ENCODE measurements around the gene SPTBN4.
"Not testable (repeated sequence)": the region's sequence is repeated elsewhere in the genome, so short reads cannot be mapped to it uniquely, and the experiment has no call there.

Gene SPTBN4

DNA sequence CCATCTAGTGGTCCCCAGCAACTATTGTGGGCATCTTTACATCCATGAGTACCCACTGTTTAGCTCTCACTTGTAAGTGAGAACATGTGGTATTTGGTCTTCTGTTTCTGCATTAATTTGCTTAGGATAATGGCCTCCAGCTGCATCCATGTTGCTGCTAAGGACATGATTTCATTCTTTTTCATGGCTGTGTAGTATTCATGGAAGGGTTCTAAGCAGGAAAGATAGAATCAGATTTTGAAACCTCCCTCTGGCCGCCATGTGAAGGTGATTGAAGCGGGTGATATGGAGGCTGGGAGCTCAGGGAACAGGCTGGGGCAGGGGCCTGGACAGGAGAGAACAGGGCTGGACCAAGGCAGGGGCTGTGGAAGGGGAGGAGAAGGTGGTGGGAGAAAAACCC lies 154.5 kb downstream of the SPTBN4 start:
- DNase-seq (ENCODE audit: low read depth) = no peak

GRCh38 chr19:40621966-40622772 lies 155.4 kb downstream of the SPTBN4 start:
- DNase-seq (ENCODE audit: low read depth) = no peak

DNA sequence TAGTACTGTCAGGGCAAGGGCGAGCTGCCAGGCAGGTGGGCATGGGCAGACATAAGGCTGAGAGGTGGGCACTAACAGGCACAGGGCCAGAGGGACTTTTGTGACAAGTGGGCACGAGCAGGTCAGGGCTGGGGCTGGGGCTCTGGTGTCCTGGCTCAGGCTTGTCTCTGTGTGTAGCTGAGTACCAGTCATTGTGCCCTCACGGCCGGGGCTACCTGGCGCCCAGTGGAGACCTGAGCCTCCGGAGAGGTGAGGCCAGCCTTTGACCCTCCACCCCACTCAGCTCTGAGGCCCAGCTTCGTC lies 155.9 kb downstream of the SPTBN4 start:
- DNase-seq (ENCODE audit: low read depth) = no peak

- DNase-seq (ENCODE audit: low read depth) = no peak
These were observed 156.8 kb downstream of the SPTBN4 start for GRCh38 chr19:40623403-40624251.

- not testable (repeated sequence) for DNase-seq (ENCODE audit: low read depth)
These were observed 157.8 kb downstream of the SPTBN4 start for GRCh38 chr19:40624369-40625153.

DNA sequence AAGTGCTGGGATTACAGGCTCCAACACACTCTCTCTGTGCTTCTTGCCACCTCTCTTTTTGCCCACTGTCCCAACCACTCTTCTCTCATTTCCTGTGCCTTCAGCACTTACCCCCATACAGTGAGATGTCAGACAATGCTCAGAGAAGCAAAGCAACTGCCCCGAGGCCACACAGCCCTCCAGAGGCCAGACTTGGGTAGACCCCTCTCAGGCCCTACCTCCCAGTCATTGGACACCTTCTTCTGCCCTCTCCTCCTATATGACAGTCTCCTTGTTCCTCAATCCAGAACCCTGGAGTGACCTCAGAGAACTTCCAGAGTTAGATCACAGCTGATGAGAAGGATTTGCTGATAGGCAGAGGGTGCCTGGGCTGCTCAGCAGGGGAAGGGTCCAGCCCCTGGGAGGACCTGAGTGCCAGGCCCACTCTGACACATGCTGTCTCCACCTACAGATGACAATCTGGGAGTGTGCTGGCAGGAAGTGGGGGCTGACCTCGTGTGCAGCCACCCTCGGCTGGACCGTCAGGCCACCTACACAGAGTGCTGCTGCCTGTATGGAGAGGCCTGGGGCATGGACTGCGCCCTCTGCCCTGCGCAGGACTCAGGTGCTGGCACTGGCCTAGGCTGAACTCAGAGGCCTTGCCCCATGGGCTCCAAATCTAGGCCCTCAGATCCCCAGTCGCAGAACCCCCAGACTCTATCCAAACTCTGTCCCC lies 158.8 kb downstream of the SPTBN4 start:
- no peak for DNase-seq (ENCODE audit: low read depth)

Measured in stimulated activated CD8-positive, alpha-beta memory T cell treated with anti-CD3 and anti-CD28 coated beads, Interleukin-12 subunit alpha, Interleukin-12 subunit beta, amount 100 ng/mL, for 1 hour (primary cell).